Measurements from ENCODE around the gene OSBPL10.
"Not testable (repeated sequence)": the region's sequence is repeated elsewhere in the genome, so short reads cannot be mapped to it uniquely, and the experiment has no call there.

The OSBPL10 gene

GRCh38 chr3:31885235-31885634, 95.8 kb downstream of the OSBPL10 start:
- no peak for DNase-seq

DNA sequence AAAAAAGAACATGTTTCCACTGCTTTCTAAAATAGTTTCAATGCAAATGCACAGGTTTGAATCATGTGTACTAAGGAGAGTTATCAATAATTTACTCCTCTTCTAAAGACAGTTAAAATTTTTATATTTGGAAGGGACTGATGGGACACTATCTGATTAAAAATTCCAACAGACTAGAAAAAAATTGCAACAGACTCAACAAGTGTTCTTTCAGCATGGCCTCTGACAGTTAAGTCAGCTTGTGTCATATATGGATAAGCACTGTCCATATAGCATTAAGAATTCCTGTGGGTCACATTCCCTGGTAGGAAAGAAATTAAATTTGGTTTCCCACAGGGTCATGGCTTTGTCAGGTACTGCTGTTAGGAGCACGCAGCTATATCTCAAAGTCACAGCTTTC, 96.8 kb downstream of the OSBPL10 start:
- DNase-seq, result no peak

GRCh38 chr3:31882895-31883294, 98.2 kb downstream of the OSBPL10 start:
- DNase-seq, result no peak

DNA sequence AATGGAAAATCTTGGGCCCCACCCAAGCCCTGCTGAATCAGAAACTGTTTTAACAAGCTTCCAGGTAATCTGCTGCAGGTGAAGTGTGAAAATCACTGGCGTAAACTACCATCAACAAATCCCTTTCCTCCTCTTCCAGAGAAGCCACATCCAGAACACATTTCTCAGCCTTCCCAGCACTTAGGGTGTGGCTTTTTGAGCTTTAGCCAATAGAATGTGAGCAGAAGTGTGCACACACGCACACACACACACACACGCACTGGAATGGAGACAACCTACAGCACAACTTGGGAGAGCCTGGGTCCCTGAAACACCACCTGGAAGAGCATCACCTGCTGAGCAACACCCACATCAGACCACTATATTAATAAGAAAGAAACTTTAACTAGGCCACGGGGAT, 98.6 kb downstream of the OSBPL10 start:
- DNase-seq, result no peak

DNA sequence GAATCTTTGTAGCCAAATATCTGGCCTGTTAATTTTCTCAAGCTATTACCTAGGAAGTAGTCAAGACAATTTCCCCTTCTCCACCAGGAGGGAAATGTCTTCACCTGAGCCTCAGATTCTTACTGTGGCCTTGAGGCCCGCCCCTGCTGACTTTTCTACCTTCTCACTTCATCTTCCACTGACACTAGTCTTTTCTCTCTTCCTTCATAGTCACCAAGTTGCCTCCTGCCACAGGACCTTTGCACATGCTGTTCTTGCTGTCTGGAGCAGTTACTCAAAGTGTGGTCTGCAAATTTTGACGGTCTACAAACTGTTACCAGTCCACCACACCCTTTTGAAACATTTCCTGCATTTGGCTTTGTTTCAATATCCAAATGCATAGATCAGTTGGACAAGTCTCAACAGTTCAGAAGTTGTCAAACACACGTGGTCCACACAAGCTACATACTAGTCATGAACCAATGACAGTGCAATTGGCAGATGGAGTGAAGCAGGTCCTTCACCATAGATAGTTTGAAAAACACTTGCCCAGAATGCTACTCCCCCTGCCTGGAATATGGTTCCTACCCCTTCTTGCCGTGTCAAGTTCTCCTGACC, 100.5 kb downstream of the OSBPL10 start:
- DNase-seq, result no peak

DNA sequence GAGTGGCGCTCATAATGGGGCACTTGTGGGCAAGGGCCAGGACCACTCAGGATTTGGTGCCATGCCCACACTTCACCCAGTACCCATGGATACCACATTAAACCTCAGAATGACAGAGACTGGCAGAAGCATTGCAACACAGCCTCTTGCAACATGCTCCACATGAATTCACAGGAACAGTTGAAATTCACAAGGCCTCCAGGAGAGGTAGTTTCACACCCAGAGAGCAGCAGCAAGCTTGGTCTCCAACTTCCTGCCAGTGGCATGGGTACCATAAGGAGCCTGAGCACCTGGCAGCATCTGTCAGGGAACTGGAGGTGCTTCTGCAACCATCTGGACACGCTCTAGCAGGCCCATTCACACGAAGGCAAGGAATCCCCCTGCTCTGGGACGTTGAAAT, 101.0 kb downstream of the OSBPL10 start:
- no peak for DNase-seq

DNA sequence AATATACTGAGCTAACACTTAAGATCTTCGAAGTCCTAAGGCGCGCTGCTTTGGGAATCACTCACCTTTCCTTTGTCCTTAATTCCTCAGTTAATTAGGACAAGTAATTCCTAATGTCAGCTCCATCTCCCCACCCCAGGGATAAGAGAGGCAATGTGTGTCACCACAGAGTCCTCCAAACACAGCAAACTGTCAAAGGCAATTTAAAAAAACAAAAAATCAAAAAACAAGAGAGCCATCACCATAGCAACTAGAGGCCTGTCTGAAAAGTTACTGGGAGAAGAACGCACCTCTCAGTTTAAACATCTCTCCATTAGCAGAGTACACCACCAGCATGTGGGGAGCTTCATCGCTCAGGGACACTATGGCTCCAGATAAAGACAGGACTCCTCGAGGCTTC, 101.7 kb downstream of the OSBPL10 start:
- DNase-seq, result no peak

GRCh38 chr3:31878231-31878838, 102.7 kb downstream of the OSBPL10 start:
- DNase-seq, result no peak

- DNase-seq, result no peak
Observed at GRCh38 chr3:31876331-31876730, 104.7 kb downstream of the OSBPL10 start.

- no peak for DNase-seq
Observed at GRCh38 chr3:31875437-31875836, 105.6 kb downstream of the OSBPL10 start.

DNA sequence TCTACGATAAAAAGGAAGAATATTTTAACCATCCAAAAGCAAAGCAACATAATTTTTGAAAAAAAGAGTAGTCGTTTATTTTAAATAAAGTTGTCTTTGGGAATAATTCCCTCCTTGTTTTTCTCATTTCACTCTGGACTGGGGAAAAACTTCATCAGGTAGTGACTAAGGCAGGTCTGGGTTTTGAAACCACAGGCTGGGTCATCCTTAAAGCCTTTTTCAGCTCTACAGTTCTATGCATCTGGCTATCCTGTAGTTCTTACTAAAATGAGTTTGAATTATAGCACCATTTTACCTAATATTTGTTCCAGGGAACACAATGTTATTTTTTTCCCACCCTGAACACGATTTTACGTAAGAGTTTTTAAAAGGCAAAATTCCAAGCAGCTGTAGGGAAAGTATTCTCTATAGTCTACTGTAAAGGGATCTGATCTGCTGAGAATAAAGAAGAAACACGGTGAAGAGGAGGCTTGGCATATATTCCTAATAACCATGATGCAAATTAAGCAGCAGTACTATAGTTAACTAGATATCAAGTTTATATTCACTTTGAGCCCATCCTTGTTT, 107.7 kb downstream of the OSBPL10 start:
- no peak for DNase-seq

DNA sequence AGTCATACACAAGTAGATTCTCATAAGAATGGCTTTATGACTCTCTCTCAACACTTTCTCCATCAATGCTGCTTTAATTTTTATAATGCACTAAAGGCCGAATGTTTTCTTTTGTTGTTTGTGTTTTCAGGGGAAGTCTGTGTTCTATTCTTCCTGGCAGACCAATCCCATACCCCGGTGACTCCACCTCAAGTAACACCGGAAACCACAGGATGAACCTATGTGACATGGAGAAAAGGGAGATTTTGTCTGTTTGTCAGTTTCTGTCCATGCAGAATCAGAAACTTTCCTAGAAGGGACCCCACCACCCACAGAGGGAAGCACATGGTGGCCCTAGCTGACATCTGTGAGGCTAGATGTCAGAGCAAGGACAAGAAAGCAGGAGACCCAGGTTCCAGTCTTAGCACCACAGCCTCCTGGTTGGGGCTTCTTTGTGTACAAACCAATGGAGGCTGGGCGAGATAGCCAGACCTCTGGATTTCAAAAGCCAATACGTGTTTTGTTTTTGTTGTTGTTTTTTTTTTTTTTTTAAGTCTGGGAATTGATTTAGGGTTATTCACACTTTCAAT, 109.0 kb downstream of the OSBPL10 start:
- DNase-seq, result no peak

DNA sequence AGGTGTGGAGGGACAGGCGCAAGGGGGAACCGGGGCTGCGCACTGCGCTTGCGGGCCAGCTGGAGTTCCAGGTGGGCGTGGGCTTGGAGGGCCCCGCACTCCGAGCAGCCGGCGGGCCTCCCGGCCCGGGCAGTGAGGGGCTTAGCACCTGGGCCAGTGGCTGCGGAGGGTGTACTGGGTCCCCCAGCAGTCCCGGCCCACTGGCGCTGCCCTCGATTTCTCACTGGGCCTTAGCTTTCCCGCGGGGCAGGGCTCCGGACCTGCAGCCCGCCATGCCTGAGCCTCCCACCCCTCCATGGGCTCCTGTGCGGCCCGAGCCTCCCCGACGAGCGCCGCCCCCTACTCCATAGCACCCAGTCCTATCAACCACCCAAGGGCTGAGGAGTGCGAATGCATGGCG, 111.0 kb downstream of the OSBPL10 start:
- not testable (repeated sequence) for DNase-seq

GRCh38 chr3:31868236-31868635, 112.8 kb downstream of the OSBPL10 start:
- no peak for DNase-seq

DNA sequence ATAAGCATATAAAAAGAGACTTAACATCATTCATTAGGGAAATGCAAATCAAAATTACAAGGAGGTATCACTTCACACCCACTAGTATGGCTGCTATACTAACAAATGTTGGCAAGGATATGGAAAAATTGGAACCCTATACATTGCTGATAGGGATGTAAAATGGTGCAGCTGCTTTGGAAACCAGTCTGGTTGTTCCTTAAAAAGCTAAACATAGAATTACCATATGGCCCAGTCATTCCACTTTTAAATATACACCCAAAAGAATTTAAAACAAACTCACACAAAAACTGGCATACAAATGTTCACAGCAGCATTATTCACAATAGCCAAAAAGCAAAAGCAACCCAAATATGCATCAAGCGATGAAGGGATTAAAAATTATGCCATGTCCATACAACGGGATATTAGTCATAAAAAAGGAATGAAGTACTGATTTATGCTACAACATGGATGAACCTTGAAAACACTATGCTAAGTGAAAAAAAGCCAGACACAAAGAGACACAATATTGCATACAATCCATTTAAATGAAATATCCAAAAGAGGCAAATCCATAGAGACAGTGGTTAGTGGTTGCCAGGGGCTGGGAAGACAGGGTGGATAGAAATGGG, 118.3 kb downstream of the OSBPL10 start:
- DNase-seq, result no peak

DNA sequence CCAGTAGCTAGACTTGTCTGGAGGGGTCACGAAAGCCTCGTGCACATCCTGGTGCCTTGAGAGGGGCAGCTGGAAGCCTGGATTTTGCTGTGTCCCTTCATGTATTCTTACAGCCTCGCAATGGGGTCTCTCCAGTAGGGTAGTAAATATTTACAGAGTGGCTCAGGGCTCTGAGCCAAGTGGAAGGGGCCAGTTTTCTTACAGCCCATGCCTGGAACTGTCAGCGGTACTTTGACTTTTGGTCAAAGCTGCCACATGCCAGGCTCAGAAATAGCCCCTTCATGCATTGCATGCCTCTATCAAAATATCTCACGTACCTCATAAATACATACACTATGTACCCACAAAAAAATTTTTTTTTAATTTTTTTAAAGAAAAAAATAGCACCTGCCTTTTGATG, 119.2 kb downstream of the OSBPL10 start:
- no peak for DNase-seq

DNA sequence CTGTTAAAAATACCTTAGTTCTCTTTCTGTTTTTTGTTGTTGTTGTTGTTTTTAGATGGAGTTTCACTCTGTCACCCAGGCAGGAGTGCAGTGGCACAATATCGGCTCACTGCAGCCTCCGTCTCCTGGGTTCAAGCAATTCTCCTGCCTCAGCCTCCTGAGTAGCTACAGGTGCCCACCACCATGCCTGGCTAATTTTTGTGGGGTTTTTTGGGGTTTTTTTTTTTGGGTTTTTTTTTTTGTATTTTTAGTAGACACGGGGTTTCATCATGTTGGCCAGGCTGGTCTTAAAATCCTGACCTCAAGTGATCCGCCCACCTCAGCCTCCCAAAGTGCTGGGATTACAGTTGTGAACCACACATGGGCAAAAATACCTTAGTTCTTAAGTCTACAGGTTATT, 120.4 kb downstream of the OSBPL10 start:
- not testable (repeated sequence) for DNase-seq

- DNase-seq, result no peak
Observed at GRCh38 chr3:31859245-31859644, 121.8 kb downstream of the OSBPL10 start.

- DNase-seq, result no peak
Observed at GRCh38 chr3:31858439-31858838, 122.6 kb downstream of the OSBPL10 start.

DNA sequence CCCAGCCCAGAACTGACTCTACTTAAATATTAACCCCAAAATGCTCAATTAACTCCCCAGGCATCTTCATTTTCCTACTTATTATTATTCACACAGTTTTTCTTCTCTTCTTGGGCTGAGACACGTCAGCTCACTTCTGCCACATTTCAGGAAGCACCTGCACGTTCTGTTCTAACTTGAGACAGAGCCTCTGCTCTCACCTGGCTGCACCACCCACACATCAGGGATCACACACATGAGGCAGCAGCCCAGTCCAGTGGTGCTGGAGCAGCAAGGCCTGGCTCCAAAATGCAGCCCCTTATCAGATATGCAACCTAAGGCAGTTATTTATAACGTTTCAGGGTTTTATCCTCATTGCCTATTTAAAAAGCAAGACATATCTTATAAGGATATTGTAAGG, 127.5 kb downstream of the OSBPL10 start:
- DNase-seq, result no peak

- DNase-seq, result no peak
Observed at GRCh38 chr3:31851278-31851677, 129.8 kb downstream of the OSBPL10 start.

DNA sequence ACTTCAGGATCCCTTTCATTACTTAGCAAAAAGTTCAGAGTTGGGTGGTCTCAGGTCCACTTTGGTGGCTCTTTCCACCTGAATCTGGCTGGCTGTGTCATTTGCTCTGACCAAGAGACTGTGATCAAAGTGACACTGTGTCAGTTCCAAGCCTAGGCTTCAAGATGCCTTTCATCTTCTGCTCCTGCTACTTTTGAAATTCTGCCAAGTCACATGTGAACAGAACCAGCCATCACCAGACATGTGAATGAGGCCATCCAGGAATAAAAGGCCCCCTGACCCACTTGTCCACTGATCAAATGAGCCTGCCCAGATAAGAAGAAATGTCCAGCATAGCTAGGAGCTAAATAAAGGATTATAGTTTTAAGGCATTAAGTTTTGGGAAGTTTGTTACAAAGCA, 132.2 kb downstream of the OSBPL10 start:
- DNase-seq, result no peak

DNA sequence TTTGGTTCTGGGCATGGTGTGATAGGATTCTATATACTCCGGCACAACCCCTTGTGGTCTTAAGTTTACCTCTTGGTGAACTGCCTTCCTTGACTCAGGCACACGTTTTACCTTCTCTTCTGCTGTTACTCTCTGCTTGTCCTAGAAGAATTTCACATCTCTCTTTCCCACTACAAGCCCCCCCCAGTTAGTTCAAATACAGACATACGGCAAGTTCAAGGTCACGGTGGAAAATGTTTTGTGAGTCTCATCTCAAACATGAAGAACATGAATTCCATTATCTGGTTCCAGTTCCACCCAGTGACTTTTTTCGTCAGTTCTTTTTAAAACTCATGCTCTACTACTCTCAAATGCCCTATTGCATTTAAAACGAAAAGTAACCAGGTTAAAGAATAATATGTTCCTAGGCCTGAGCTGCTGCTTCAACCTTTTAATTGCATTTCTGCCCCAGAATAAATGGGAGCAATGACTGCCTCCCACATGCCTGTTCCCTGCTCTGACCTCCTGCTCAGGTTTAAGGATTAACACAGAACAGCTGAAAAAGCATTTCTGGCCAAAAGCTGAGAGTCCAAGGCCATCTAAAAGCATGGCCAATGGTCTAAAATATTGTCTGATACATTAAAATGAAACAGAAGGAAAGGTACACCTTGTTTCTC, 132.8 kb downstream of the OSBPL10 start:
- DNase-seq, result no peak

DNA sequence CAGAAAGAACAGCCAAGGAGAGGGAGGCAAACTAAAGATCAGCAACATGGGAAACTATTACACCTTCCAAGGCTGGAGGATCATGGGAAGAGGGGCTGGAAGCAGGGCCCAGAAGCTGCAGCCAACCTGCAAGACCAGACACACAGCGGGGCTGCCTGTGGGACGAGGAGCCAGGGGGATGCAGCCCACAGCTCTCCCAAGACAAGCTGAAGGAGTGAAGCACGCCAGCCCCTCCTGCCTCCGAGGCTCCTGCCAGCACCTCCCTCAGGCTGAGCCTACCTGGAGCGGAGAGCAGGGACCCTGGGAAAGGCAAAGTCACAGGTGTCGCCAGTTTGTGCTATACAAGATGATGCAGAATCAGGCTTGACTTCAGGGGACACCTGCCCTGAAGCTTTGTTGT, 133.3 kb downstream of the OSBPL10 start:
- DNase-seq, result no peak

Data from NCI-H1436 treated with DMSO at 0.1 percent for 48 hours (cell line).